Activated CD8-positive, alpha-beta memory T cell treated with anti-CD3 and anti-CD28 coated beads, Interleukin-2, amount 50 U/mL, for 1 hour (primary cell): ENCODE data around the gene GAGE12J.
A peak's percentile ranks its signal among the peaks of the same experiment; 100 is the strongest.
"Not testable (repeated sequence)": the region's sequence is repeated elsewhere in the genome, so short reads cannot be mapped to it uniquely, and the experiment has no call there.

Experiments
- DNase-seq: peaks from one replicate; pipeline ENCODE4 v3.0.0-alpha.2; 2020; ENCODE audit errors: extremely low read depth

GAGE12J gene

DNA sequence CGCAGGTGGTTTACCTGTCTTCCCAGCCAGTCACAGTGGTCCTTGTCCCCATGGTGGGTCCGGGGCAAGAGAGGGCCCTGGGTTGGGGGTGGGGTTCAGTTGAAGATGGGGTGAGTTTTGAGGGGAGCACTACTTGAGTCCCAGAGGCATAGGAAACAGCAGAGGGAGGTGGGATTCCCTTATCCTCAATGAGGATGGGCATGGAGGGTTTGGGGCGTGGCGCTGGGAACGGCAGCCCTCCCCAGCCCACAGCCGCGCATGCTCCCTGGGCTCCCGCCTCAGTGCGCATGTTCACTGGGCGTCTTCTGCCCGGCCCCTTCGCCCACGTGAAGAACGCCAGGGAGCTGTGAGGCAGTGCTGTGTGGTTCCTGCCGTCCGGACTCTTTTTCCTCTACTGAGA, at the start of gene GAGE12J:
TSS of gene GAGE12J (plus strand) at position 301 of the 400 bp plus-strand sequence. CDS start 1,157 bp downstream, outside the sequence.
- DNase-seq = not testable (repeated sequence)

DNA sequence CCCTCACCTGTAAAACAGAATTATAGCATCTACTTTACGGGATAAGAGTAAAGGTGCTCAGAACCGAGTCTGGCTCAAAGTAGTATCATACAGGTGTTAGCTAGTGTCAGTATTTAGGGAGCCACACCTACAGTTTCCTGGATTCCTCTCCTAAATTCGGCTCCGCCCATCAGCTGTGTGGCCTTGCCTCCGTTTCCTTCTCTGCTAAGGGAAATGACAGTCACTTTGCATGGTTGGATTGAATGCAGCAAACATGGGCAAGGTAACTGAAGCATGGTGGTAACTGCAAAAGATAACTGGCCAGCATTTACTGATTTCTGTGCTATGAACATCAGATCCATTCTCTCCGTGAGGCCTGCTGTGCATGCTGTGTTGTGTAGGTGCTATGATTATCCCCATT, 49.4 kb upstream of the GAGE12J start:
- DNase-seq = no peak

- DNase-seq = peak; percentile 14
Observed at GRCh38 chrX:49273181-49273727, 48.6 kb upstream of the GAGE12J start.

GRCh38 chrX:49276207-49276606, 45.6 kb upstream of the GAGE12J start:
- no peak for DNase-seq

DNA sequence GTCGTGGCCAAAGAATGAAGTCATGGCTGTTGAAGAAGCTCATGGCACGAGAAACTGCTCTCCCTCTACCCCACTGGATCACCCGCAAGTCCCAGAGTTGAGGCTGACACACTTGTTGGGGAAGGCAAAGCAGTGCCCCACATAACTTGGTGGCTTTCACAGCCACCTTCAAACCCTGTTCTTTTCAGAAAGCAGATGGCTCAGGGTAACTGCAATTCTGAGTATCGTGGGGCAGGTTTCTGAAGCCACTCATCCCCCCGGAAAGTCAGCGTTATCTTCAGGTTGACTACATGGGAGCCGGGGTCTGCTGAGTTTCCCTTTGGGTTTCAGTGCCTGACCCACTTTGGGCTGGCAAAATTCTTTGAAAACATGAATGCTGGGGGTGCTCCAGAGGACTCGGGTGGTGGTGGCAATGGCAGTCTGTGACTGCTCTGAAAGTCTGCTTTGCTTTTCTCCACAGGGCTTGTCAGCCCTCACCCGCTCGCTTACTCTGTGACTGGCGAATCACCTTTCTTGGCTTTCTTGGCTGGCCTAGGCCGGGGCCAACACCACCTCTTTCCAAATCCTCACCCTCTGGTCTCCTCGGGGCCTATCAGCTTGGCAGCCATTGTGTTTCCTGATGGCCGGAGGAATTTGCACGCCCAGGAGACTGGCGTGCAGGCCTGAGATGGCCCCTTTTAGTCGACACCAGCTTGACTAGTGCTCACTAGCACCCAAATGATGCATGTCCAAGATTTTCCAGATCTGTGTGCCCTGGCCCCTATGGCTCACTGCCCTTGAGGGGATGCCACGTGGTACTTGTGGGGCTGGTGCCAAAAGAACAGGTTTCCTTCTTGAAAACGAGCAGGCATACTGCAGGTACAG, 44.9 kb upstream of the GAGE12J start:
- no peak for DNase-seq

DNA sequence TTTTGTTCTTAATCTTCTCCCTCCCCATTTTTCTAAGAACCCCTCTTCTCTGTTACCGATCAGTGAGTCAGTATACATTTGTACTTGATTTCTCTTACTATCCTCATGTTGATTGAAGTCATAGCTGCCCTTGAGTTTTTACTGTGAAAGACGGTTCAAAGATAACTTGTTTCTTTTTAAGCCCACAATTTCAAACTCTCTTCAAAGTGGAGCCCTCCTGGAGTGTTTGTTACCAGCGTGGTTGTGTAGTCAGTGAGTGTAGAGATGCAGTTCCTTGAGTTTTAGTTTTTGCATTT, 44.4 kb upstream of the GAGE12J start:
- DNase-seq = no peak

DNA sequence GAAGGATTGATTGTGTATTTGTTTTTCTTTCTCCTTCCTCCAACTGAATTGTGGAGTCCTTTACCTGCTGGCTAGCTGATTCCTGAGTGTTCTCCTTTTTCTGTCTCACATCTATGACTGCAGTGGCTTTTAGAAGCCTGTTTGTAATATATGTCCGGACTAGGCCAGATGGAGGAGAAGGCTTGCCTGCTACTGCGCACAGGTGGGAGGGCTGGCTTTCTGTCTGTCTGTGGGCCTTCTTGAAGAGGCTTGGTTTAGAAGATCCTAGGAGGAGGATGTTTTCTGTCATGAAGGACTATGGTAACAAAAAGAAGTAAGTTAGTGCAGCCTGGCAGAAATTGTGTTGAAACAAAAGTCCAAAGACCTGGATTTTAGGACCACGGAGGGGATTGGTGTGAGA, 43.8 kb upstream of the GAGE12J start:
- DNase-seq = no peak

- DNase-seq = no peak
Observed at GRCh38 chrX:49282647-49283011, 39.2 kb upstream of the GAGE12J start.

GRCh38 chrX:49284212-49284611, 37.6 kb upstream of the GAGE12J start:
- DNase-seq = no peak

DNA sequence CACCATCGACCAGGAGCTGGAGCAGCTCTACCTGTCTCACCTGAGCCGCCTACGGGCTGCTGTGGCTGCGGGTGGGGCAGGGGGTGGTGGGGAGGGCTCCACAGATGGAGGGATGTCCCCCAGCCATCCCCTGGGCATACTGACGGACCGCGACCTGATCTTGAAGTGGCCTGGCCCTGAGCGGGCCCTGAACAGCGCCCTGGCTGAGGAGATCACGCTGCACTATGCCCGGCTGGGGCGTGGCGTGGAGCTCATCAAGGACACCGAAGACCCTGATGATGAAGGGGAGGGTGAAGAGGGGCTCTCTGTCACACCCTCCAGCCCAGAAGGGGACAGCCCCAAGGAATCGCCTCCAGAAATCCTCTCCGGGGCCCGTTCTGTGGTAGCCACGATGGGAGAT, 35.7 kb upstream of the GAGE12J start:
- no peak for DNase-seq

- DNase-seq = no peak
Observed at GRCh38 chrX:49286581-49286980, 35.3 kb upstream of the GAGE12J start.

DNA sequence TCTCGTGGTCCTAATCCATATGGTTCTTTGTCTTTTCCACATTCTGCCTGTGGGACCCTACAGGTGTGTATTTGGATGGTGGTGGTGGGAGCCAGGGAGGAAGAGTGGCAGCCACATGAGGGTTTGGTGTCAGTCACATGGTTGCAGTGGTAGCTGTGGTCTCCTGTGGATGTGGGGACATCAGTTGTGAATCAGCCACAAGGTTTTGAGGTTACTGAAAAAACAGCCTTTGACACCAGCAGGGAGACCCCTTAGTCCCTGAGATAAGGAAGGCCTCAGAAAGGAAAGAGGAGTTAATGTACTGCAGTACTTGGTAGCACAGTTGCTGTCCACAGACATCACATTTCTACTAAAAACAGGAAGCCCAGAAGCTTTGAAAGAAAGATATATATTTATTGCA, 34.2 kb upstream of the GAGE12J start:
- DNase-seq = no peak

GRCh38 chrX:49290215-49290614, 31.6 kb upstream of the GAGE12J start:
- DNase-seq = no peak

DNA sequence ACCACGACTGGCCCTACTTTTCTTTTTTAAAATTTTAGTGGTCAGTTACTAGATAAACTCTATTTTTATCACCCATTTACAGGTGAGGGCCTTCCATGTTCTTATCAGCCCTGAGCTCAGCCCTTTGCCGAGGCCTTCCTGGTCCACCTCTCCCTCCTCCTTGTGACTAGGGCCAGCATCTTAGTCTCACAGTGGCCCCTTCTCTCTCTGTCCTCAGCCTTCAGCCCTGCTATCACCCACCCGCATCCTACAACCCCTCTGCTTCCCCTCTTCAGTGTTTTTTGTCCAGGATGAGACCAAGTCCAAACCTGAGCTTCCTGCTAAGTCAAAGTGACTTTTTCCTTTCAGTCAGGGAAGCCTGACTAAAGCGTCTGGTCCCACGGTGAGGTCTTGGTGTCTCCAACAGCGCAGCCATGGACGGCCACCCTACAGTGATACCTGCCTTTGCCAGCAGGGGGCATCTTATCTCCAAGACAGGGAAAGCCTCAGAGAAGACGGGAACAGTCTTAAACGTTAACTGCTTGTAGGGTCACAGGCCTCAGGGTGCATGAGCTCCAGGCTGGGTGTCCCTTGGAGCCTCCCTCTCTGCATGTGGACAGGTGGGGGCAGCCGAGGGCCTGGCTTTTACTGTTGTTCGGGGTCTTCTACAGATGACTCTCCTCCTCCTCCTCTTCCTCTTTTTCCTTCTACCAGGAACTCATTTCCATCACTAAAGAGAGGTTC, 30.1 kb upstream of the GAGE12J start:
- no peak for DNase-seq

GRCh38 chrX:49292400-49293362, 29.2 kb upstream of the GAGE12J start:
- DNase-seq = no peak

DNA sequence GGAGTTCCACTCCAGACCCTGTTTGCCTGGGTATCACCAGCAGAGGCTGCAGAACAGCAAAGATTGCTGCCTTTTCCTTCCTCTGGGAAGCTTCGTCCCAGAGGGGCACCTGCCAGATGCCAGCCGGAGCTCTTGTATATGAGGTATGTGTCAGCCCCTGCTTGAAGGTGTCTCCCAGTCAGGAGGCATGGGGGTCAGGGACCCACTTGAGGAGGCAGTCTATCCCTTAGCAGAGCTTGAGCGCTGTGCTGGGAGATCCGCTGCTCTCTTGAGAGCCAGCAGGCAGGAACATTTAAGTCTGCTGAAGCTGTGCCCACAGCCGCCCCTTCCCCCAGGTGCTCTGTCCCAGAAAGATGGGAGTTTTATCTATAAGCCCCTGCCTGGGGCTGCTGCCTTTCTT, 22.5 kb upstream of the GAGE12J start:
- not testable (repeated sequence) for DNase-seq

DNA sequence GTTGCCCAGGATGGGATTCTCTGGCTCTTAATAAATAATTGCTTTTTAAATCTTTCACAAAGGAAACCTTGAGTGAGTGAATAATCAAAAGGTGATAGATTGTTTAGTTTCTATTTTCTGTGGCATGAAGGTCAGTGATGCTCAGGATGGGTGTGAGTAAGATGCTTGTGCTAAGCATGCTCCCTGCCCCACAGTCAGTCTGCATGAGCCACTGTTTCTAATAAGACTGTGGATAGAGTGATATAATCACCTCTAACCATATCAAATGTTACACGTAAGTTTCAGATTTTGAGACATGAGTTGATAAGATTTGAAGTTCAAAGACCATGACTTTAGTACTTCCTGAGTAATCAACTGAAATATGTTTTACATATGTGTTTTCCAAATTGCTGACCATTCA, 21.1 kb upstream of the GAGE12J start:
- DNase-seq = no peak

DNA sequence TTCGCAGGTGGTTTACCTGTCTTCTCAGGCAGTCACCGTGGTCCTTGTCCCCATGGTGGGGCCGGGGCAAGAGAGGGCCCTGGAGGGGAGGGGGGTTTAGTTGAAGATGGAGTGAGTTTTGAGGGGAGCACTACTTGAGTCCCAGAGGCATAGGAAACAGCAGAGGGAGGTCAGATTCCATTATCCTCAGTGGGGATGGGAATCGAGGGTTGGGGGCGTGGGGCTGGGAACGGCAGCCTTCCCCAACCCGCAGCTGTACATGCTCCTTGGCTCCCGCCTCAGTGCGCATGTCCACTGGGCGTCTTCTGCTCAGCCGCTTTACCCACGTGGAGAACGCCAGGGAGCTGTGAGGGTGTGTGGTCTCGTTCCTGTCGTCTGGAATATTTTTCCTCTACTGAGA, 18.5 kb upstream of the GAGE12J start, which contains the start of gene GAGE10:
TSS of gene GAGE10 (plus strand) at position 301 of the 400 bp plus-strand sequence. CDS start 1,214 bp downstream, outside the sequence.
- no peak for DNase-seq

GRCh38 chrX:49307775-49308174, 14.1 kb upstream of the GAGE12J start:
- DNase-seq = not testable (repeated sequence)

- no peak for DNase-seq
Observed at GRCh38 chrX:49308604-49309269, 13.1 kb upstream of the GAGE12J start.

DNA sequence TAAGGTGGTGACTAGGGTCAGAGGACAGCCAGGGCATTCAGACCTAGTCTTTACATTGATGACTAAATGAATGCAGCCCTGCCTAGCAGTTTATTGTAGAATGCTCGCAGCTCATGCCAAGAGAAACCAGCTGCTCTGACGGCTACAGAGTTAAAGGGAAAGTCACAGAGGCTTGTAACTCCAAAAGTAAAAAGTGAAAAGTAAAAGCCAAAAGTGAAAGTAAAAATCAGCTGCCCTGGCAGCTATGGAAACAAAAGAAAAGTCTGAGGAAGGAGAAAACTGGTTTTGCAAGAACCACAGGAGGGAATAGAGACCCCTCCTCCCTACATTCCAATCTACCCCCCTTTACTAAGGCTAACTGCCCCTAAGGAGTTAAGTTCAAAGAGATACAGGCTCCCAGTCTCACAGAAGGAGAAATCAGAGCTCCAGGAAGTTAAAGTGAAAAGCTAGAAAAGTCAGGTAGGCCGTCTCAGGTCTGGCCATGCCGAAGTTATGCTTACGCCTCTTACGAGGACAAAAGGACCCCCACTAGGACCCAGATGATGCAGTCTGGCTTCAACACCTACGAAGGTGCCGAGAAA, 12.3 kb upstream of the GAGE12J start:
- DNase-seq = no peak
